Lower leg skin (tissue), 3 donors: Measurements from ENCODE around the gene CARS1.

Experiments used
- CTCF ChIP-seq, 3 donors: fragments of 450-650 bp; IDR thresholded peaks; one replicate each; pipeline ENCODE4 v1.5.1; 2016; ENCODE audit warnings: antibody characterized with exemption in 3 of 3, mild to moderate bottlenecking in 3 of 3, moderate library complexity in 2 of 3
- POLR2A ChIP-seq, 2 donors: fragments of 450-650 bp; IDR thresholded peaks; one replicate each; pipeline ENCODE4 v1.6.1; 2016 to 2017; ENCODE audit warnings: antibody characterized with exemption in 2 of 2, mild to moderate bottlenecking in 1 of 2, moderate library complexity in 1 of 2

- TF ChIP-seq CTCF (IDR thresholded peaks at IDR 0.05) (no peak), POLR2A (IDR thresholded peaks at IDR 0.05) (no peak)
These were observed 22.9 kb upstream of the CARS1 start for GRCh38 chr11:3080104-3080503.
